H9 (cell line): ENCODE results near the gene BCAS3. TPM values are rescaled to one million over a fixed set of nuclear protein-coding genes. Genes with fewer than 3 reads are reported as not detected.

ENCODE experiments used
- DNase-seq: peaks from one replicate; pipeline ENCODE4 v3.0.0-alpha.2; 2017
- H2AFZ ChIP-seq: one replicate; pipeline ENCODE4 v1.6.1; 2013; ENCODE audit warnings: mild to moderate bottlenecking, low read length, control low read depth, moderate library complexity
- H2AK5ac ChIP-seq: 2 replicates; pipeline ENCODE4 v1.6.1; 2013; ENCODE audit warnings: low read length, control low read depth, mixed read lengths; ENCODE audit not compliant: insufficient read length
- H2BK120ac ChIP-seq: one replicate; pipeline ENCODE4 v1.6.1; 2013; ENCODE audit warnings: low read depth, mild to moderate bottlenecking, low read length, control low read depth, inconsistent platforms; ENCODE audit not compliant: poor library complexity, severe bottlenecking
- H2BK12ac ChIP-seq: 2 replicates; pipeline ENCODE4 v1.6.1; 2013; ENCODE audit warnings: low read length, control low read depth, mixed read lengths, low read depth; ENCODE audit not compliant: insufficient read length
- H2BK15ac ChIP-seq: 2 replicates; pipeline ENCODE4 v1.6.1; 2013; ENCODE audit warnings: low read depth, low read length, control low read depth
- H2BK20ac ChIP-seq: one replicate; pipeline ENCODE4 v1.6.1; 2013; ENCODE audit warnings: low read depth, mild to moderate bottlenecking, low read length, control low read depth, inconsistent platforms; ENCODE audit not compliant: poor library complexity, severe bottlenecking
- H2BK5ac ChIP-seq: 2 replicates; pipeline ENCODE4 v1.6.1; 2013; ENCODE audit warnings: low read length, control low read depth, mixed read lengths; ENCODE audit not compliant: insufficient read length
- H3K14ac ChIP-seq: 2 replicates; pipeline ENCODE4 v1.6.1; 2013; ENCODE audit warnings: low read length, control low read depth; ENCODE audit not compliant: insufficient read depth
- H3K18ac ChIP-seq: 2 replicates; pipeline ENCODE4 v1.6.1; 2013; ENCODE audit warnings: low read depth, mild to moderate bottlenecking, mixed read lengths, low read length, control low read depth; ENCODE audit not compliant: insufficient read length
- H3K23ac ChIP-seq: 2 replicates; pipeline ENCODE4 v1.6.1; 2013; ENCODE audit warnings: low read length, control low read depth, mixed read lengths, low read depth; ENCODE audit not compliant: insufficient read length
- H3K23me2 ChIP-seq: 2 replicates; pipeline ENCODE4 v1.6.1; 2013; ENCODE audit warnings: low read depth, mild to moderate bottlenecking, mixed read lengths, low read length, control low read depth; ENCODE audit not compliant: insufficient read length, poor library complexity, severe bottlenecking
- H3K27ac ChIP-seq: 2 replicates; pipeline ENCODE4 v1.5.1; 2013; ENCODE audit warnings: low read length, control low read depth, mixed read lengths, low read depth; ENCODE audit not compliant: insufficient read length
- H3K27me3 ChIP-seq: 2 replicates; pipeline ENCODE4 v1.6.1; 2013; ENCODE audit warnings: low read length, control low read depth, inconsistent platforms; ENCODE audit not compliant: insufficient read depth
- H3K4ac ChIP-seq: 2 replicates; pipeline ENCODE4 v1.6.1; 2013; ENCODE audit warnings: low read depth, mild to moderate bottlenecking, control low read depth, inconsistent platforms, low read length, moderate library complexity
- H3K4me1 ChIP-seq: 2 replicates; pipeline ENCODE4 v1.6.1; 2013; ENCODE audit warnings: low read length, control low read depth, inconsistent platforms; ENCODE audit not compliant: insufficient read depth
- H3K4me2 ChIP-seq: 2 replicates; pipeline ENCODE4 v1.6.1; 2013; ENCODE audit warnings: low read length, control low read depth, mixed read lengths; ENCODE audit not compliant: insufficient read length, insufficient read depth
- H3K56ac ChIP-seq: 2 replicates; pipeline ENCODE4 v1.6.1; 2013; ENCODE audit warnings: low read depth, mild to moderate bottlenecking, mixed read lengths, low read length, control low read depth; ENCODE audit not compliant: insufficient read length
- H3K79me1 ChIP-seq: 2 replicates; pipeline ENCODE4 v1.6.1; 2013; ENCODE audit warnings: low read depth, mild to moderate bottlenecking, moderate library complexity, low read length, control low read depth, inconsistent platforms; ENCODE audit not compliant: insufficient read depth, poor library complexity, severe bottlenecking
- H3K79me2 ChIP-seq: 2 replicates; pipeline ENCODE4 v1.6.1; 2013; ENCODE audit warnings: low read length, control low read depth, inconsistent platforms; ENCODE audit not compliant: insufficient read depth
- H3K9ac ChIP-seq: 2 replicates; pipeline ENCODE4 v1.6.1; 2013; ENCODE audit warnings: low read length, control low read depth, mixed read lengths; ENCODE audit not compliant: insufficient read length; ENCODE audit errors: extremely low read depth
- H3K9me3 ChIP-seq: one replicate; pipeline ENCODE4 v1.6.1; 2013; ENCODE audit warnings: low read depth, low read length, inconsistent platforms; ENCODE audit not compliant: control insufficient read depth
- H3T11ph ChIP-seq: one replicate; pipeline ENCODE4 v1.6.1; 2013; ENCODE audit warnings: mild to moderate bottlenecking, low read length, control low read depth, inconsistent platforms
- H4K20me1 ChIP-seq: one replicate; pipeline ENCODE4 v1.6.1; 2013; ENCODE audit not compliant: control insufficient read depth, insufficient read length, insufficient read depth
- H4K5ac ChIP-seq: 2 replicates; pipeline ENCODE4 v1.6.1; 2013; ENCODE audit warnings: low read depth, mild to moderate bottlenecking, mixed read lengths, low read length, control low read depth; ENCODE audit not compliant: insufficient read length
- H4K8ac ChIP-seq: replicated peaks from 2 replicates; pipeline ENCODE4 v1.6.1; 2013; ENCODE audit warnings: low read length, control low read depth, mixed read lengths, low read depth; ENCODE audit not compliant: insufficient read length
- H4K91ac ChIP-seq: 2 replicates; pipeline ENCODE4 v1.6.1; 2013; ENCODE audit warnings: low read depth, mild to moderate bottlenecking, moderate library complexity, mixed read lengths, low read length, control low read depth; ENCODE audit not compliant: insufficient read length
- H3K27ac Mint-ChIP-seq, 3 experiments: 2 replicates in 2 of 3; 3 replicates in 1 of 3; pipeline ENCODE4 v1.8.0; 2020 to 2021; ENCODE audit warnings: mixed read lengths in 3 of 3, mild to moderate bottlenecking in 1 of 3, moderate library complexity in 1 of 3
- H3K27me3 Mint-ChIP-seq: 2 replicates; pipeline ENCODE4 v1.8.0; 2021; ENCODE audit warnings: low read depth, mild to moderate bottlenecking, moderate library complexity, mixed read lengths
- H3K36me3 Mint-ChIP-seq, 3 experiments: 2 replicates in 2 of 3; 3 replicates in 1 of 3; pipeline ENCODE4 v1.8.0; 2020 to 2021; ENCODE audit warnings: low read depth in 3 of 3, mixed read lengths in 3 of 3; ENCODE audit not compliant: insufficient read depth in 1 of 3
- H3K4me1 Mint-ChIP-seq, 2 experiments: 2 replicates each; pipeline ENCODE4 v1.8.0; 2020; ENCODE audit warnings: mixed read lengths in 2 of 2
- H3K4me3 Mint-ChIP-seq, 2 experiments: 2 replicates in 1 of 2; 3 replicates in 1 of 2; pipeline ENCODE4 v1.8.0; 2020 to 2021; ENCODE audit warnings: mild to moderate bottlenecking in 2 of 2, mixed read lengths in 2 of 2, moderate library complexity in 1 of 2
- H3K9me3 Mint-ChIP-seq, 2 experiments: 2 replicates in 1 of 2; 3 replicates in 1 of 2; pipeline ENCODE4 v1.8.0; 2020; ENCODE audit warnings: mild to moderate bottlenecking in 2 of 2, mixed read lengths in 2 of 2, moderate library complexity in 1 of 2
- CTCF ChIP-seq: fragments of 200-600 bp; sonication (generic); conservative IDR thresholded peaks from 3 replicates; pipeline ENCODE4 v1.8.0; 2021; ENCODE audit warnings: antibody characterized with exemption, mild to moderate bottlenecking
- WGBS: extraction: QIAGEN DNeasy Blood & Tissue Kit; methylation state at CpG from one replicate; pipeline ENCODE4 v1.1.7; 2013; ENCODE audit warnings: missing lambda C conversion rate, low lambda C conversion rate, mixed read lengths; ENCODE audit not compliant: insufficient read length; ENCODE audit errors: extremely low coverage; 5-methylcytosine and 5-hydroxymethylcytosine counted together
- total RNA-seq: library from RNA; stranded (reverse); gene quantifications from 2 replicates; pipeline ENCODE4 v1.2.1, GENCODE V29; 2021

The BCAS3 gene
- total RNA-seq, 1 experiment from 2014 or later, result 22.4 TPM

DNA sequence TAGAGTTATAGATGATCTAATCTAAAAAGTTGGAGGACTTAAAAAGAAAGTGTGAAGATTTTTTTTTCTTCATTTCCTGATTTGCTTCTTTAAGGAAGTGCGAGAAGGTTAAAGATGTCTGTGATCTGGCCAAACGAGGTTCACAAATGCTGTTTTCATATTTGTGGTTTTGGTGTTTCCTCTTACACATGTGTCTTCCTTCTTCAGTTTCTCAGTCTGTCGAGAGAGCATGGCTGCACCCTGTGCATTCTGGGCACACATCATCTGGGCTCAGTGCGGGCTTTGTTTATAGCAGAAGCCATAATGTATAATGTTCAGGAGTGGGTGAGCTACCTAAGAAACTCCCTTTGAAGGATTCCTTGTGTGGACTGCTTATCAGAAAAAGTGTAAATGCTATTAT is 461.6 kb downstream of the BCAS3 start:
- Histone ChIP-seq H3K79me2 (no peaks in the 10 kb centered on the region), H2BK12ac (no peak overlapping the region), H2AK5ac (no peak overlapping the region), H2AFZ (no peak overlapping the region), H4K91ac (no peak overlapping the region), H4K20me1 (no peaks in the 10 kb centered on the region), H4K8ac (no peak overlapping the region), H2BK15ac (no peak overlapping the region), H3K23me2 (no peaks in the 10 kb centered on the region), H4K5ac (no peak overlapping the region), H3K27ac (no peak overlapping the region), H3K18ac (no peak overlapping the region), H3K9me3 (no peaks in the 10 kb centered on the region), H3T11ph (no peak overlapping the region), H3K4me2 (no peak overlapping the region), H3K9ac (no peak overlapping the region), H2BK120ac (no peak overlapping the region), H3K79me1 (no peaks in the 10 kb centered on the region), H3K27me3 (no peaks in the 10 kb centered on the region), H3K56ac (no peak overlapping the region), H3K4me1 (no peaks in the 10 kb centered on the region), H2BK20ac (no peak overlapping the region), H3K14ac (no peak overlapping the region), H2BK5ac (no peak overlapping the region), H3K4ac (no peak overlapping the region), H3K23ac (no peak overlapping the region)
- DNase-seq, result no peak
- H3K36me3 Mint-ChIP-seq, result no peaks in the 10 kb centered on the region
- H3K27ac Mint-ChIP-seq, result no peak overlapping the region
- no CpG with 5 or more reads among the region's 4 CpGs for WGBS
- 0 out of 4 replicates have a peak, but pooled peaks cover 0 to 2% of the 10 kb centered on the region in 2 experiments for H3K4me1 Mint-ChIP-seq
- no peak overlapping the region for H3K4me3 Mint-ChIP-seq
- no peaks in the 10 kb centered on the region for H3K27me3 Mint-ChIP-seq
- no peak for TF ChIP-seq CTCF
- no peaks in the 10 kb centered on the region for H3K9me3 Mint-ChIP-seq
